GM12891 (cell line): ENCODE results near the gene GRAMD1A.
"Not testable (repeated sequence)": the region's sequence is repeated elsewhere in the genome, so short reads cannot be mapped to it uniquely, and the experiment has no call there.

ENCODE experiments used
- POLR2A ChIP-seq: IDR thresholded peaks from 2 replicates; pipeline ENCODE4 v1.6.1; 2011; ENCODE audit warnings: low read depth, low read length, control low read depth
- POLR2AphosphoS5 ChIP-seq: IDR thresholded peaks from 2 replicates; pipeline ENCODE4 v1.6.1; 2011; ENCODE audit warnings: low read depth, low read length, control low read depth
- SPI1 ChIP-seq: IDR thresholded peaks from 2 replicates; pipeline ENCODE4 v1.6.1; 2011; ENCODE audit warnings: low read depth, low read length, control low read depth
- TAF1 ChIP-seq: IDR thresholded peaks from 2 replicates; pipeline ENCODE4 v1.6.1; 2011; ENCODE audit warnings: low read depth, low read length, control low read depth

DNA sequence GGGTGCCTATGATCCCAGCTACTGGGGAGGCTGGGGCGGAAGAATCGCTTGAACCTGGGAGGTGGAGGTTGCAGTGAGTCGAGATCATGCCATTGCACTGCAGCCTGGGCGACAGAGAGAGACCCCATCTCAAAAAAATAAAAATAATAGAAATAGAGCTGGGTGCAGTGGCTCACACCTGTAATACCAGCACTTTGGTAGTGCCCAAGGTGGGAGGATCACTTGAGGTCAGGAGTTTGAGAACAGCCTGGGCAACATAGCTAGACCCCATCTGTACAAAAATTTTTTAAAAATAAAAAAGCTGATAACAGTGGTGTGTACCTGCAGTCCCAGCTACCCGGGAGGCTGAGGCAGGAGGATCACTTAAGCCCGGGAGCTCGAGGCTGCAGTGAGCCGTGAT is 7.3 kb downstream of the GRAMD1A start:
- TF ChIP-seq POLR2A, POLR2AphosphoS5, SPI1, TAF1: not testable (repeated sequence)
